A673 (cell line): Measurements from ENCODE around the gene WNK2. TPM values are rescaled to one million over a fixed set of nuclear protein-coding genes. Genes with fewer than 3 reads are reported as not detected.
"Not testable (repeated sequence)": the region's sequence is repeated elsewhere in the genome, so short reads cannot be mapped to it uniquely, and the experiment has no call there.

Source experiments
- BruUV-seq: library from RNA; stranded (reverse); fragments of 400-500 nt; replicated peaks from 2 replicates; lab custom pipeline; 2021; lab: Mats Ljungman, UMichigan
- CTCF ChIA-PET: fragments of 300-600 bp; sonication (Branson Sonifier 250); formaldehyde crosslinking; loops from one replicate; lab custom pipeline; 2022; ENCODE audit warnings: antibody characterized with exemption; lab: Charles Lee
- POLR2A ChIA-PET: fragments of 300-600 bp; sonication (Branson Sonifier 250); formaldehyde crosslinking; loops from one replicate; lab custom pipeline; 2022; ENCODE audit warnings: antibody characterized with exemption; ENCODE audit not compliant: low non-redundant PET; lab: Charles Lee
- DNase-seq: peaks from one replicate; pipeline ENCODE4 v3.0.0-alpha.2; 2015; ENCODE audit warnings: low spot score
- H3K27ac ChIP-seq: fragments of 200-600 bp; sonication (generic); 2 replicates; pipeline ENCODE4 v1.5.1; 2016; ENCODE audit warnings: mixed run types, low read depth, mild to moderate bottlenecking, mixed read lengths, antibody characterized with exemption, low read length; ENCODE audit not compliant: poor library complexity, severe bottlenecking
- H3K27me3 ChIP-seq: fragments of 200-600 bp; sonication (generic); replicated peaks from 2 replicates; pipeline ENCODE4 v1.6.1; 2017; ENCODE audit warnings: mixed run types, low read depth, mild to moderate bottlenecking, mixed read lengths, antibody characterized with exemption, low read length; ENCODE audit not compliant: insufficient read depth, poor library complexity
- H3K36me3 ChIP-seq: fragments of 200-600 bp; sonication (generic); 2 replicates; pipeline ENCODE4 v1.6.1; 2016; ENCODE audit warnings: mixed run types, mild to moderate bottlenecking, mixed read lengths, antibody characterized with exemption, low read length; ENCODE audit not compliant: insufficient read depth, poor library complexity, severe bottlenecking
- H3K4me1 ChIP-seq: fragments of 200-600 bp; sonication (generic); 2 replicates; pipeline ENCODE4 v1.6.1; 2017; ENCODE audit warnings: mixed run types, mild to moderate bottlenecking, mixed read lengths, antibody characterized with exemption, low read length; ENCODE audit not compliant: insufficient read depth, poor library complexity, severe bottlenecking
- H3K4me3 ChIP-seq: fragments of 200-600 bp; sonication (generic); 2 replicates; pipeline ENCODE4 v1.5.1; 2016; ENCODE audit warnings: low read depth, mixed run types, mild to moderate bottlenecking, mixed read lengths, low read length; ENCODE audit not compliant: poor library complexity, severe bottlenecking
- H3K9me3 ChIP-seq: fragments of 200-600 bp; sonication (generic); 2 replicates; pipeline ENCODE4 v1.6.1; 2016; ENCODE audit warnings: mixed run types, low read depth, mild to moderate bottlenecking, mixed read lengths, antibody characterized with exemption, low read length; ENCODE audit not compliant: poor library complexity, severe bottlenecking
- CTCF ChIP-seq: fragments of 300-800, 200-600 bp; sonication (generic); conservative IDR thresholded peaks from 2 replicates; pipeline ENCODE4 v1.5.1; 2017; ENCODE audit warnings: low read depth, mild to moderate bottlenecking, antibody characterized with exemption, low read length, moderate library complexity, mixed read lengths
- EZH2 ChIP-seq: fragments of 200-600 bp; sonication (generic); IDR thresholded peaks from 2 replicates; pipeline ENCODE4 v1.6.1; 2017; ENCODE audit warnings: borderline replicate concordance, low read depth, mild to moderate bottlenecking, mixed read lengths, antibody characterized with exemption, low read length; ENCODE audit not compliant: poor library complexity, severe bottlenecking
- intact Hi-C: fragments of 100-400 bp; cut with micrococcal nuclease; formaldehyde crosslinking; loops from one replicate; pipeline ENCODE4 v1.10.0; 2022; ENCODE audit not compliant: unreplicated experiment
- total RNA-seq: library from RNA; stranded (reverse); gene quantifications from 2 replicates; pipeline ENCODE4 v1.2.3, GENCODE V29; 2021

Gene WNK2
- total RNA-seq, 1 experiment from 2014 or later: 9.6 TPM

- Histone ChIP-seq H3K4me1 (no peaks in the 10 kb centered on the region), H3K27ac (no peak overlapping the region), H3K9me3 (no peaks in the 10 kb centered on the region), H3K27me3 (peaks cover 6% of the 10 kb centered on the region), H3K36me3 (no peaks in the 10 kb centered on the region), H3K4me3 (no peak overlapping the region)
- CTCF ChIA-PET: no interaction called here
- intact Hi-C loops: no loop called here
- BruUV-seq: no TSS peak
- POLR2A ChIA-PET: no interaction called here
- DNase-seq: no peak
- TF ChIP-seq EZH2 (no peak), CTCF (no peak)
Observed at GRCh38 chr9:93354451-93354850, 170.5 kb downstream of the WNK2 start.

DNA sequence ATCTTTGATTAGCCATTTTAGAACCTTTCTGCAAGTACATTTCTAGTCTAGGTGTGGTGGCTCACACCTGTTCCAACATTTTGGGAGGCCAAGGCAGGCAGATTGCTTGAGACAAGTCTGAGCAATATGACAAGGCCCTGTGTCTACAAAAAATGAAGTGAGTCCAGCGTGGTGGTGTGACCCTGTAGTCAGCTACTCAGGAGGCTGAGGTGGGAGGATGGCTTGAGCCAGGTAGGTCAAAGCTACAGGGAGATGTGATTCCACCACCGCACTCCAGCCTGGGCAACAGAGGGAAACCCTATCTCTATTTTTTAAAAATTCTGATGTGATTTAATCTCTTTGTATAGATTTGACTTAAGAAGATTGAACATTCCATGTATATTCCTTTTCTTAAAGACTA is 171.9 kb downstream of the WNK2 start:
- Histone ChIP-seq H3K27ac (no peak overlapping the region), H3K36me3 (no peaks in the 10 kb centered on the region), H3K9me3 (peaks cover 3% of the 10 kb centered on the region), H3K4me3 (no peak overlapping the region), H3K27me3 (peaks cover 6% of the 10 kb centered on the region), H3K4me1 (no peaks in the 10 kb centered on the region)
- intact Hi-C loops: no loop called here
- ChIA-PET CTCF (no interaction called here), POLR2A (no interaction called here)
- no peak for DNase-seq
- TF ChIP-seq EZH2 (no peak), CTCF (no peak)
- BruUV-seq: no TSS peak

GRCh38 chr9:93357649-93358048 is 173.7 kb downstream of the WNK2 start:
- TF ChIP-seq EZH2 (no peak), CTCF (no peak)
- no TSS peak for BruUV-seq

GRCh38 chr9:93359907-93360306 is 176.0 kb downstream of the WNK2 start:
- H3K9me3 ChIP-seq, H3K4me1 ChIP-seq, BruUV-seq, H3K4me3 ChIP-seq, H3K36me3 ChIP-seq, H3K27ac ChIP-seq, intact Hi-C loops, CTCF ChIA-PET, POLR2A ChIA-PET, H3K27me3 ChIP-seq, DNase-seq: not testable (repeated sequence)

More at GRCh38 chr9:93357649-93358048, 173.7 kb downstream of the WNK2 start:
- H3K27ac ChIP-seq: no peak overlapping the region
- intact Hi-C loops: no loop called here
- peaks cover 3% of the 10 kb centered on the region for H3K9me3 ChIP-seq
- H3K27me3 ChIP-seq: peaks cover 6% of the 10 kb centered on the region
- ChIA-PET POLR2A (no interaction called here), CTCF (no interaction called here)
- no peaks in the 10 kb centered on the region for H3K36me3 ChIP-seq
- H3K4me1 ChIP-seq: no peaks in the 10 kb centered on the region
- no peak for DNase-seq
- H3K4me3 ChIP-seq: no peak overlapping the region
